Calu3 (cell line): Measurements from ENCODE around the gene SLC12A5. TPM values are rescaled to one million over a fixed set of nuclear protein-coding genes. Genes with fewer than 3 reads are reported as not detected.
"Not testable (repeated sequence)": the region's sequence is repeated elsewhere in the genome, so short reads cannot be mapped to it uniquely, and the experiment has no call there.

Experiments used
- BruUV-seq: library from RNA; stranded (reverse); fragments of 400-500 nt; replicated peaks from 2 replicates; lab custom pipeline; 2021; lab: Mats Ljungman, UMichigan
- CTCF ChIA-PET: fragments of 300-600 bp; sonication (Branson Sonifier 250); formaldehyde crosslinking; loops from one replicate; lab custom pipeline; 2022; ENCODE audit warnings: antibody characterized with exemption; lab: Charles Lee
- DNase-seq: peaks from one replicate; pipeline ENCODE4 v3.0.0; 2022
- H3K27ac Mint-ChIP-seq: one replicate; pipeline ENCODE4 v1.8.0; 2022; ENCODE audit warnings: mixed read lengths; ENCODE audit not compliant: unreplicated experiment
- H3K27me3 Mint-ChIP-seq: one replicate; pipeline ENCODE4 v1.8.0; 2022; ENCODE audit warnings: mixed read lengths; ENCODE audit not compliant: unreplicated experiment
- H3K36me3 Mint-ChIP-seq: one replicate; pipeline ENCODE4 v1.8.0; 2022; ENCODE audit warnings: mild to moderate bottlenecking, moderate library complexity, mixed read lengths; ENCODE audit not compliant: insufficient read depth, unreplicated experiment
- H3K4me1 Mint-ChIP-seq: one replicate; pipeline ENCODE4 v1.8.0; 2022; ENCODE audit warnings: mild to moderate bottlenecking, low read depth, mixed read lengths; ENCODE audit not compliant: unreplicated experiment
- H3K4me3 Mint-ChIP-seq: one replicate; pipeline ENCODE4 v1.8.0; 2022; ENCODE audit warnings: mild to moderate bottlenecking, low read depth, moderate library complexity, mixed read lengths; ENCODE audit not compliant: unreplicated experiment
- H3K9me3 Mint-ChIP-seq: one replicate; pipeline ENCODE4 v1.8.0; 2022; ENCODE audit warnings: low read depth, mixed read lengths; ENCODE audit not compliant: unreplicated experiment
- intact Hi-C: fragments of 100-400 bp; cut with micrococcal nuclease; formaldehyde crosslinking; loops from one replicate; pipeline ENCODE4 v1.10.0; 2022; ENCODE audit not compliant: unreplicated experiment
- total RNA-seq: library from RNA; stranded (reverse); gene quantifications from 2 replicates; pipeline ENCODE4 v1.2.3, GENCODE V29; 2022
- TF ChIP-seq, protein P1 (sequence below): fragments of 200-600 bp; IDR thresholded peaks from one replicate; pipeline ENCODE4 v1.8.0; 2022; ENCODE audit warnings: antibody characterized with exemption; ENCODE audit not compliant: unreplicated experiment

The SLC12A5 gene
- total RNA-seq, 1 experiment from 2014 or later = 2.1 TPM

DNA sequence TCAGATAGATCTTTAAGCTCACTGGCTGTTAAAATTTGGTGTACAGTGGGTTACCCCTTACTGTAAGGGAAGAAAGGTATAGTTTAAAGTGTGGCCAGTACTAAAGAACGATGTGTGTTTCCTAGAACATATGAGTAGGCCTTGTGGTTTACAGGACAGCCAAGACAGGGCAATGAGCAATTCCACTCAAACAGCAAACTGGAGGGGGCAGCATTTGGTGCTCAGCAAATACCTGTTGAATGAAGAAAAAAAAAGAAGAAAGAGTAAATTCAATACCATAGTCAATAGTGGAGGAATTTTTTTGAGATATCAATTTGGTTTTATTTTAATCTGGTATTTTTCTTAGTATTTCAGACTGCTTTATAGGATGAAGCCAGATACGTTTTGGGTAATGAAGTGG lies 64.5 kb downstream of the SLC12A5 start:
- H3K9me3 Mint-ChIP-seq = no peaks in the 10 kb centered on the region
- TF ChIP-seq, protein P1, sequence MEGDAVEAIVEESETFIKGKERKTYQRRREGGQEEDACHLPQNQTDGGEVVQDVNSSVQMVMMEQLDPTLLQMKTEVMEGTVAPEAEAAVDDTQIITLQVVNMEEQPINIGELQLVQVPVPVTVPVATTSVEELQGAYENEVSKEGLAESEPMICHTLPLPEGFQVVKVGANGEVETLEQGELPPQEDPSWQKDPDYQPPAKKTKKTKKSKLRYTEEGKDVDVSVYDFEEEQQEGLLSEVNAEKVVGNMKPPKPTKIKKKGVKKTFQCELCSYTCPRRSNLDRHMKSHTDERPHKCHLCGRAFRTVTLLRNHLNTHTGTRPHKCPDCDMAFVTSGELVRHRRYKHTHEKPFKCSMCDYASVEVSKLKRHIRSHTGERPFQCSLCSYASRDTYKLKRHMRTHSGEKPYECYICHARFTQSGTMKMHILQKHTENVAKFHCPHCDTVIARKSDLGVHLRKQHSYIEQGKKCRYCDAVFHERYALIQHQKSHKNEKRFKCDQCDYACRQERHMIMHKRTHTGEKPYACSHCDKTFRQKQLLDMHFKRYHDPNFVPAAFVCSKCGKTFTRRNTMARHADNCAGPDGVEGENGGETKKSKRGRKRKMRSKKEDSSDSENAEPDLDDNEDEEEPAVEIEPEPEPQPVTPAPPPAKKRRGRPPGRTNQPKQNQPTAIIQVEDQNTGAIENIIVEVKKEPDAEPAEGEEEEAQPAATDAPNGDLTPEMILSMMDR = no peak
- no peak overlapping the region for H3K27ac Mint-ChIP-seq
- H3K27me3 Mint-ChIP-seq = no peaks in the 10 kb centered on the region
- BruUV-seq = no TSS peak
- no peaks in the 10 kb centered on the region for H3K4me1 Mint-ChIP-seq
- CTCF ChIA-PET = interaction anchor here (0.6 kb wide), 1 partner anchor 57 kb away, joined by 4 read pairs; no protein-coding TSS in a partner anchor
- DNase-seq = no peak
- H3K4me3 Mint-ChIP-seq = no peak overlapping the region
- peaks cover 19% of the 10 kb centered on the region for H3K36me3 Mint-ChIP-seq
- intact Hi-C loops = no loop called here

DNA sequence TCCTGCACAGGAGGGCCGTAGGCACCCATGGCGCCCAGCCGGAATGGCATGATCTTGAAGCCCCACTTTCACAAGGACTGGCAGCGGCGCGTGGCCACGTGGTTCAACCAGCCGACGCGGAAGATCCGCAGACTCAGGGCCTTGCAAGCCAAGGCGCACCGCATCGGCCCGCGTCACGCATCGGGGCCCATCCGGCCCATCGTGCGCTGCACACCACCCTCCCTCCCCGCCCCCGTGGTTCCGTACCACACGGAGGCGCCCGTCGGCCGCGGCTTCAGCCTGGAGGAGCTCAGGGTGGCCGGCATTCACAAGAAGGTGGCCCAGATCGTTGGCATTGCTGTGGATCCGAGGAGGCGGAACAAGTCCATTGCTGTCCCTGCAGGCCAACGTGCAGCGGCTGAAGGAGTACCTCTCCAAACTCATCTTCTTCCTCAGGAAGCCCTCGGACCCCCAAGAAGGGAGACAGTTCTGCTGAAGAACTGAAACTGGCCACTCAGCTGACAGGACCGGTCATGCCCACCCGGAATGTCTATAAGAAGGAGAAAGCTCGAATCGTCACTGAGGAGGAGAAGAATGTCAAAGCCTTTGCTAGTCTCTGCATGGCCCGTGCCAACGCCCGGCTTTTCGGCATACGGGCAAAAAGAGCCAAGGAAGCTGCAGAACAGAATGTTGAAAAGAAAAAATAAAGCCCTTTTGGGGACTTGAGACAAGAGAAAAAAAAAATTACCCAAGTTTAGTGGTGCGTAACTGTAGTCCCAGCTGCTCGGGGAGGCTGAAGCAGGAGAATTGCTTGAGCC lies 70.7 kb downstream of the SLC12A5 start:
- CTCF ChIA-PET = no interaction called here
- Mint-ChIP-seq H3K27me3 (peaks cover 45% of the 10 kb centered on the region), H3K9me3 (no peaks in the 10 kb centered on the region), H3K4me3 (no peak overlapping the region), H3K4me1 (no peaks in the 10 kb centered on the region), H3K36me3 (no peaks in the 10 kb centered on the region), H3K27ac (no peak overlapping the region)
- intact Hi-C loops = no loop called here
- no TSS peak for BruUV-seq
- no peak for DNase-seq
- TF ChIP-seq, protein P1 = no peak

DNA sequence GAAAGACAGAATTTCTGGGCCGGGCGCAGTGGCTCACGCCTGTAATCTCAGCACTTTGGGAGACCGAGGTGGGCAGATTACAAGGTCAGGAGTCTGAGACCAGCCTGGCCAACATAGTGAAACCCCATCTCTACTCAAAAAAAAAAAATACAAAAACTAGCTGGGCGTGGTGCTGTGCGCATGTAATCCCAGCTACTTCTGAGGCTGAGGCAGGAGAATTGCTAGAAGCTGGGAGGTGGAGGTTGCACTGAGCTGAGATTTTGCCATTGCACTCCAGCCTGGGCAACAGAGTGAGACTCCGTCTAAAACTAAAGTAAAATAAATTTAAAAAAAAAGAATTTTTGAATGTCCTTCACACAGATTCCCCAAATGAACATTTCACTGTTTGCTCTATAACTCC lies 71.4 kb downstream of the SLC12A5 start:
- intact Hi-C loops, BruUV-seq, H3K27ac Mint-ChIP-seq, H3K36me3 Mint-ChIP-seq, DNase-seq, CTCF ChIA-PET, H3K9me3 Mint-ChIP-seq, H3K4me3 Mint-ChIP-seq, H3K4me1 Mint-ChIP-seq: not testable (repeated sequence)
- H3K27me3 Mint-ChIP-seq = peaks cover 53% of the 10 kb centered on the region

DNA sequence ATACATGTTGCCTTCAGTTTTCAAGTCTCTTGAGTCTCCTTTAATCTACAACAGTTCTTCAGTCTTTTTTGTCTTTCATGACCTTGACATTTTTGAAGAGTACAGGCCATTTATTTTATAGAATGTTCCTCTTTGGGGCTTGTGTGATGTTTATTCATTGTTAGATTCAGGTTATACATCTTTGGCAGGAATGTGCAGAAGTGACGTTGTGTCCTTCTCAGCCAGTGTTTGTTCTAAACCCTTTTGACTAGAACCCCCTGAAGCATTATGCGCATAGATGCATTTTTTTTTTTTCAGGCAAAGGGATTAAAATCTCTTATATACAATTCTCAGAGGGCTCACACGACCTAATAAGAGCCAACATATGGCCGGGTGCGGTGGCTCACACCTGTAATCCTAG lies 72.0 kb downstream of the SLC12A5 start:
- CTCF ChIA-PET = no interaction called here
- peaks cover 58% of the 10 kb centered on the region for H3K27me3 Mint-ChIP-seq
- DNase-seq = no peak

More for the DNA sequence above, 72.0 kb downstream of the SLC12A5 start:
- intact Hi-C loops = no loop called here
- BruUV-seq = no TSS peak
- Mint-ChIP-seq H3K4me3 (no peak overlapping the region), H3K36me3 (no peaks in the 10 kb centered on the region), H3K27ac (no peak overlapping the region), H3K9me3 (no peaks in the 10 kb centered on the region), H3K4me1 (no peaks in the 10 kb centered on the region)
- TF ChIP-seq, protein P1 = no peak
